GM12874 (cell line): ENCODE results near the gene XCL2.

Source experiments
- CTCF ChIP-seq: IDR thresholded peaks from 2 replicates; pipeline ENCODE4 v1.5.1; 2011; ENCODE audit warnings: low read depth, mild to moderate bottlenecking, control low read depth, low read length, moderate library complexity; ENCODE audit not compliant: insufficient read depth

Gene XCL2

GRCh38 chr1:168554603-168555483 is 11.0 kb upstream of the XCL2 start:
- TF ChIP-seq CTCF, result no peak

GRCh38 chr1:168553680-168554553 is 10.1 kb upstream of the XCL2 start:
- TF ChIP-seq CTCF, result no peak

GRCh38 chr1:168552961-168553360 is 9.2 kb upstream of the XCL2 start:
- no peak for TF ChIP-seq CTCF

GRCh38 chr1:168551688-168552087 is 7.9 kb upstream of the XCL2 start:
- TF ChIP-seq CTCF, result no peak

- no peak for TF ChIP-seq CTCF
Observed at GRCh38 chr1:168550971-168551370, 7.2 kb upstream of the XCL2 start.

- no peak for TF ChIP-seq CTCF
Observed at GRCh38 chr1:168535536-168535935, 8.3 kb downstream of the XCL2 start.

- TF ChIP-seq CTCF, result no peak
Observed at GRCh38 chr1:168531615-168532345, 12.0 kb downstream of the XCL2 start.
